Esophagus (tissue), 2 donors: ENCODE data around the gene RALGAPA2. TPM values are rescaled to one million over a fixed set of nuclear protein-coding genes. Genes with fewer than 3 reads are reported as not detected.

ENCODE experiments used
- H3K27ac ChIP-seq, 2 donors: one replicate each; pipeline ENCODE4 v1.5.1; 2013; ENCODE audit warnings: low read depth in 2 of 2, mild to moderate bottlenecking in 2 of 2, inconsistent platforms in 1 of 2, low read length in 1 of 2, moderate library complexity in 1 of 2
- H3K27me3 ChIP-seq, 2 donors: one replicate each; pipeline ENCODE4 v1.6.1; 2013; ENCODE audit warnings: low read length in 2 of 2, control low read depth in 1 of 2, mild to moderate bottlenecking in 1 of 2; ENCODE audit not compliant: insufficient read depth in 2 of 2, control insufficient read depth in 1 of 2
- H3K36me3 ChIP-seq, 2 donors: one replicate each; pipeline ENCODE4 v1.6.1; 2013; ENCODE audit warnings: low read length in 1 of 2; ENCODE audit not compliant: control insufficient read depth in 2 of 2, insufficient read depth in 2 of 2
- H3K4me1 ChIP-seq, 2 donors: one replicate each; pipeline ENCODE4 v1.6.1; 2013; ENCODE audit warnings: low read length in 1 of 2; ENCODE audit not compliant: control insufficient read depth in 2 of 2, insufficient read depth in 2 of 2
- H3K4me3 ChIP-seq, 2 donors: one replicate each; pipeline ENCODE4 v1.5.1; 2013; ENCODE audit warnings: low read length in 2 of 2, mild to moderate bottlenecking in 2 of 2, low read depth in 1 of 2, moderate library complexity in 1 of 2
- H3K9me3 ChIP-seq, 2 donors: one replicate each; pipeline ENCODE4 v1.6.1; 2013; ENCODE audit warnings: mild to moderate bottlenecking in 2 of 2, low read depth in 1 of 2, low read length in 1 of 2, moderate library complexity in 1 of 2; ENCODE audit not compliant: control insufficient read depth in 2 of 2, insufficient read depth in 1 of 2
- WGBS, 2 donors: extraction: QIAGEN DNeasy Blood & Tissue Kit; methylation state at CpG; one replicate each; pipeline ENCODE4 v1.1.7; 2013; 5-methylcytosine and 5-hydroxymethylcytosine counted together
- polyA plus RNA-seq, 2 donors: library from polyadenylated mRNA; stranded (reverse); fragments of 200-250 nt; gene quantifications; one replicate each; pipeline ENCODE4 v1.2.3, GENCODE V29; 2013
- donor health status: healthy with polysubstance abuse.
- donor health status: Bipolar disorder and iron deficiency.

The RALGAPA2 gene
- polyA plus RNA-seq, 2 donors, result 3.5 to 3.7 TPM

GRCh38 chr20:20743511-20744169, 31.2 kb upstream of the RALGAPA2 start:
- H3K9me3 ChIP-seq, result no peaks in the 10 kb centered on the region
- H3K36me3 ChIP-seq, result no peaks in the 10 kb centered on the region
- peak overlapping the region; percentile 52 to 58 for H3K27ac ChIP-seq
- WGBS, 2 donors, result 19% methylated on average over 15 of the region's 15 CpGs
- peaks cover 0 to 7% of the 10 kb centered on the region in 2 donors for H3K4me1 ChIP-seq
- no peak overlapping the region for H3K4me3 ChIP-seq
- no peaks in the 10 kb centered on the region for H3K27me3 ChIP-seq

GRCh38 chr20:20741087-20742045, 28.9 kb upstream of the RALGAPA2 start:
- Histone ChIP-seq H3K9me3 (no peaks in the 10 kb centered on the region), H3K27me3 (no peaks in the 10 kb centered on the region), H3K27ac (no peak overlapping the region), H3K36me3 (no peaks in the 10 kb centered on the region), H3K4me1 (peaks cover 0 to 7% of the 10 kb centered on the region in 2 donors), H3K4me3 (no peak overlapping the region)
- 40 to 55% methylated on average over 10 of the region's 10 CpGs for WGBS, 2 donors

- 64 to 65% methylated on average over 4 of the region's 4 CpGs for WGBS, 2 donors
- no peaks in the 10 kb centered on the region for H3K9me3 ChIP-seq
- H3K27ac ChIP-seq, result no peak overlapping the region
- peaks cover 0 to 7% of the 10 kb centered on the region in 2 donors for H3K4me1 ChIP-seq
- H3K27me3 ChIP-seq, result no peaks in the 10 kb centered on the region
- H3K36me3 ChIP-seq, result no peaks in the 10 kb centered on the region
- no peak overlapping the region for H3K4me3 ChIP-seq
Observed at GRCh38 chr20:20740541-20740940, 28.1 kb upstream of the RALGAPA2 start.

- H3K4me1 ChIP-seq, result peaks cover 0 to 3% of the 10 kb centered on the region in 2 donors
- WGBS, 2 donors, result 54% methylated on average over 2 of the region's 2 CpGs
- no peaks in the 10 kb centered on the region for H3K27me3 ChIP-seq
- no peaks in the 10 kb centered on the region for H3K9me3 ChIP-seq
- H3K36me3 ChIP-seq, result no peaks in the 10 kb centered on the region
- H3K27ac ChIP-seq, result no peak overlapping the region
- H3K4me3 ChIP-seq, result no peak overlapping the region
Observed at GRCh38 chr20:20737158-20737557, 24.7 kb upstream of the RALGAPA2 start.

- no peak overlapping the region for H3K27ac ChIP-seq
- no peaks in the 10 kb centered on the region for H3K27me3 ChIP-seq
- 87 to 89% methylated on average over 6 of the region's 6 CpGs for WGBS, 2 donors
- H3K9me3 ChIP-seq, result no peaks in the 10 kb centered on the region
- H3K4me1 ChIP-seq, result no peaks in the 10 kb centered on the region
- H3K36me3 ChIP-seq, result no peaks in the 10 kb centered on the region
- no peak overlapping the region for H3K4me3 ChIP-seq
Observed at GRCh38 chr20:20736303-20736702, 23.9 kb upstream of the RALGAPA2 start.

GRCh38 chr20:20734475-20734948, 22.1 kb upstream of the RALGAPA2 start:
- Histone ChIP-seq H3K36me3 (no peaks in the 10 kb centered on the region), H3K4me3 (no peak overlapping the region), H3K4me1 (no peaks in the 10 kb centered on the region), H3K27ac (no peak overlapping the region), H3K9me3 (no peaks in the 10 kb centered on the region), H3K27me3 (no peaks in the 10 kb centered on the region)
- 62 to 64% methylated on average over 3 of the region's 3 CpGs for WGBS, 2 donors

- no peaks in the 10 kb centered on the region for H3K9me3 ChIP-seq
- WGBS, 2 donors, result 82 to 93% methylated on average over 1 of the region's 1 CpG
- no peaks in the 10 kb centered on the region for H3K4me1 ChIP-seq
- H3K27ac ChIP-seq, result no peak overlapping the region
- H3K36me3 ChIP-seq, result no peaks in the 10 kb centered on the region
- no peaks in the 10 kb centered on the region for H3K27me3 ChIP-seq
- no peak overlapping the region for H3K4me3 ChIP-seq
Observed at GRCh38 chr20:20733943-20734342, 21.5 kb upstream of the RALGAPA2 start.

- Histone ChIP-seq H3K9me3 (no peaks in the 10 kb centered on the region), H3K4me3 (no peak overlapping the region), H3K27ac (no peak overlapping the region), H3K4me1 (no peaks in the 10 kb centered on the region), H3K36me3 (no peaks in the 10 kb centered on the region), H3K27me3 (no peaks in the 10 kb centered on the region)
- 58 to 62% methylated on average over 4 of the region's 4 CpGs for WGBS, 2 donors
Observed at GRCh38 chr20:20732641-20733040, 20.2 kb upstream of the RALGAPA2 start.

GRCh38 chr20:20731945-20732296, 19.5 kb upstream of the RALGAPA2 start:
- WGBS, 2 donors, result 45 to 51% methylated on average over 2 of the region's 2 CpGs
- Histone ChIP-seq H3K9me3 (no peaks in the 10 kb centered on the region), H3K36me3 (no peaks in the 10 kb centered on the region), H3K27ac (no peak overlapping the region), H3K27me3 (no peaks in the 10 kb centered on the region), H3K4me1 (no peaks in the 10 kb centered on the region), H3K4me3 (no peak overlapping the region)
